NCI-H2171 treated with DMSO at 0.1 percent for 48 hours (cell line): ENCODE results near the gene GRK5.
"Not testable (repeated sequence)": the region's sequence is repeated elsewhere in the genome, so short reads cannot be mapped to it uniquely, and the experiment has no call there.

Experiments
- DNase-seq: peaks from one replicate; lab custom pipeline; 2025; lab: John Stamatoyannopoulos, UW

The GRK5 gene

DNA sequence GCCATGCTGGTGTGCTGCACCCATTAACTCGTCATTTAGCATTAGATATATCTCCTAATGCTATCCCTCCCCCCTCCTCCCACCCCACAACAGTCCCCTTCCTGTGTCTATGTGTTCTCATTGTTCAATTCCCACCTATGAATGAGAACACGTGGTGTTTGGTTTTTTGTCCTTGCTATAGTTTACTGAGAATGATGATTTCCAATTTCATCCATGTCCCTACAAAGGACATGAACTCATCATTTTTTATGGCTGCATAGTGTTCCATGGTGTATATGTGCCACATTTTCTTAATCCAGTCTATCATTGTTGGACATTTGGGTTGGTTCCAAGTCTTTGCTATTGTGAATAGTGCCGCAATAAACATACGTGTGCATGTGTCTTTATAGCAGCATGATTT, 68.8 kb downstream of the GRK5 start:
- DNase-seq: not testable (repeated sequence)

DNA sequence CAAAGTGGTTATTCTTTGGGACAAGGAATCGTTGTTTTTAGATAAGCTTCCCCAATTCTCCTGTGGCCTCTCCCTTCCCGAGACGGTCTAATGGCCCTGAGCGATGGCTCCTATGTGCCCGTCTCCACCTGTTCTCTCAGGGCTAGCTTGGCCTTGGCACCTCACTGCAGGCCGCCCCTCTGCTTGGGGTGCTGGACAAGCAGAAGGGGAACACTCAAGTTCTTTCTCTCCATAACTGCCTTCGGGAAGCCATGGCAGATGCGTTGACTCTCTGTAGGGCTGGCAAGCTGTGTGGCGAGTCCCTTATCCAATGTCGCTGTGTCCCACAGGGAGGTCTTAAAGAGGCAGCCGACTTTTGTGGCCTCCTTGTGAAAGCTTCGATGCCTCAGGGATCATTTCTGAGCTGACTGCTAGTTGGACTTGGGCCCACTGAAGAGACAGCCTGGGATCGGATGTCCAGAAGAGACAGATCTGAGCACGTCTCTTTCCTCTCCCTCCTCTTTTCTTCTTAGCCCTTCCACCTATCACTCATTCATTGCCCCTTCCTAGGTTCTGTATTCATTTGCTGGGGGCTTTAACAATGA, 70.8 kb downstream of the GRK5 start:
- DNase-seq: no peak

DNA sequence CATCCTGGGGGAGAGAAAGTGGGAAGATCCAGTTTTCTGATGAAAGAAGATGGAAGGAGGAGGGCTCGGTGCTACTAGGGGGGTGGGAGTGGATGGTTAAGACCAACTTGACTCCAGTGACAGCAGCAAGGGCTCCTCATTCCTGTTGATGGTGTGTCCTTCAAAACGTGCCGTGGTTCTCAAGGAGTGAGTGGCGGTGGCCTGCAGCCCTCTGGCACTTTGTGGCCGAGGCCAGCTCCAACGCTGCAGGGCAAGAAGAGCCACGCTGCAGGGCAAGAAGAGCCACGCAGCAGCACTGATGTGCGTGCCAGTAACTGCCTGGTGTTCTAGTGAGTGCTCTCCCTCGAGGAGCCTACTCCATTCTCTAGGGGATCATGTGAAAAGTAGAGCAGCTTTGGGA, 72.1 kb downstream of the GRK5 start:
- no peak for DNase-seq

DNA sequence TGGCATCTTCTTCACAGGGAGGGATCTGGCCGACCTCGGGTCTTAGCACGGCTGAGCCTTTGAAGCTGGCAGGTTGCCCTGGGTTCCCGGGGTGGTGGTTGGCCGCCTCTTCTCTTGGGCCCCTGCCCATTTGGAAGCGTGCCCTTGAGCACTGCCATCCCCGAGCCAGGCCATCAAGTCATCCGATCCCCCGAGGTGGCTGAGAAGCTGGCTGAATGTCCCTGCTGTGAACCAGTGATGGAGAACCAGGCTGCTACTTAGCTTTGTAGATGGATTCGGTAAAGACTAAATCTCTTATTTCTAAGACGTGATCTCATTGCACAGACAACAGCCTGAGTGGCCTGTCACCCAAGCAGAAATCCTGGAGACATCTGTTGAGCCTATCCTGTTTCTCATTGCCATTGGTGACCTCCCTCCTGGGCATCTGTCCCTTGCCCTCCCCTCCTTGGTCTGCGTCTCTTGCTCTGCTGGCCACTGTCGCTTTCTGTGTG, 74.3 kb downstream of the GRK5 start:
- DNase-seq: peak; percentile 64

DNA sequence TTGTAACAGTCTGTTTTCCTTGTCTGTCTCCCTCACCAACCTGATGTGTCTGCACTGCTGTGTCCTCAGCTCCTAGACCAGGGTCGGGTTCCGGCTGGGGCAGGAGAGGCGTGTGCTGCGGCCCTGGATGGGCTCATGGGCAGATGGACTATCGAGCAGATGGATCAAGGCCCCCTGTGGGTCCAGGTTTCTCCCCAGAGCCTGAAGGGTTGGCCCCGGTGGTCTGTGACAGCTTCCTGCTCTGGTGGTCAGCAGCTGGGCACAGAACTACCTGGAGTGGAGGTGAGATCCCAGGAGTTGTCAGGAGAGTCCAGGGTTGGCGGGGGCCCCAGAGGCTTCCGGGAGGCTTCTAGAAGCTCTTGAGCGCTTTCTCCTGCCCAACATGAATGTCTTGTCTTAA, 75.1 kb downstream of the GRK5 start:
- DNase-seq: no peak

DNA sequence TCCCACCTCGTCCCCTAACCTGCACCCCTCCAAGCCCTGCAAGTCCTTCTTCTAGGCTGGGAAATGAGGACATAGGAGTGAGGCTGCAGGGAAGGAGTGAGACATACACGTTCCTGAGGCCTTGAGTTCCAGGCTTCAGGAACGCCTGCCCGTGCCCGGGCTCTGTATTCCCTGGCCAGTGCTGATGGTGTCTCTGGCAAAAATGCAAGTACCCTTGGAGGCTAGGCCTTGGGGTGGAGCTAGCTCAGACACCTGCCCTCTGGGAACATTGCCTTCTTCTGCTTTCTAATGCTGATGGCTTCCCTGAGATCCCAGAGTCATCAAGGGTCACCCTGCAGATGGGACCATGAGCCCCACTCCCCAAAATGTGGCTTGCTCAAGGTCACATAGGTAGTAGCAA, 76.0 kb downstream of the GRK5 start:
- DNase-seq: no peak

DNA sequence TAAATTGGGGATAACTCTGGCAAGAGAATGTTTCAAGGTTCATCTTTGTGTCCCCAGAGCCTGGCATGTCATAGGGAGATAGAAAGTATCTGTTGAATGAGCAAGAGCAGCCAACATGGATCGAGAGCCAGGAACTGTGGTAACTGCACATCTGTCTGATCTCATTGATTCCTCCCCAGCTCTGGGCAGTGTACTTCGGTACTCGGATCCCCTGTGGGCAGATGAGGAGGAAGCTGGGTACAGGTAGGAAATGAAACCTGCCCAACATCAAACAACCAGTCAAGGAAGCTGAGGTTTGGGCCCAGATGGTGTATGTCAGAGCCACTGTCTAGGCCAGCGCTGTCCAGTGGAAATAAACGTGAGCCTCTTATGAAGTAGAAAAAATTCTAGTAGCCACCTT, 76.4 kb downstream of the GRK5 start:
- no peak for DNase-seq

DNA sequence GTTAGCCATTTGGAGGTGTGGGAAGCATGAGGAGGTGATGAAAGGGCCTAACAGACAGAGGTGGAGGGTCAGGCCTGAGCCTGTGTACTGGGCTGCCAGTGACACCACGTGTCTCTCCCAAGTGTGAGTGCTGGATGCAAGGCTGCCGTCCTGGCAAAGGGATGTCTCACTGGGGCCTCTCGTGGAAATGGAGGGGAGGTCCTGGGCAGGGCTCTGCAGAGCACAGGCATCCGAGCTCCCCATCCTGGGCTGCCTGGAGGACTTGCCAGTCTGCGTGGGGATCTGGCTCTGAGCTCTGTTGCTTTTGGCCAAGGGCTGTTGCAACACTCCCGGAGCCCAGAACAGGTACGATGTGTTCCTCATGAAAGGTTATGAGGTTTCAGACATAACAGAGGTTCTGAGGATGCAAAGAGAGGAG, 77.3 kb downstream of the GRK5 start:
- DNase-seq: no peak

DNA sequence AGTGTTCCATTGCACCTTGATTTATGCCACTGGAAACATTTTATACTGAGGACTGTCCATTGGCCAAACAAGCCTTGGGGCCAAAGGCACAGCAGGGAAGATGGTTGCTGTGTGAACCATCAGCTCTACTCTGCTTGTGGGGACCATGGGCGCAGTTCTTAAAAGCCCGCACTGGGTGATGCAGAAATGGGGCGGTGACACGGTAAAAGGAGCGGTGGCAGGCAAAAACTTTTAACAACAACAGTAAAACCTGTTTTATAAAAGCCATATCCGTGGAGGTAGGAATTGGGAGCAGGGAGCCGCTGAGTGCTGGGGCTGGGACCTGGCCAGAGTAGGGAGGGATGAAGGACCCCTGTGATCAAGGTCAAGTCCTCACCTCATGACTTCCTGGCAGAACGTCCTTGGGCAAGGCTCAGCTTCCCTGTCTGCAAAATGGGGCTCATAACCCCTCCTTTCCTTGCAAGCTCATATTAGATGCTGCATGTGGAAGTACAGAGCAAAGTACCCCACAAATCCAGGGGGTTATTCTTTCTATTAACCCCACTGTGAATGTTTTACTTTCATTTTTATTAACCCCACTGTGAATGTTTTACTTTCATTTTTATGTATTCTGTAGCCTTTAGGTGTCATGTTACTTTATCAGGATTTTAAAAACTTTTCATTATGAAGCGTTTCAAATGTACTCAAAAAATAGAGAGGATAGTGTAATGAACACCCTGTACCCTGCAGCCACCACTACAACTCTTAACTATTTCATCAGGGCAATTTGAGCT, 78.3 kb downstream of the GRK5 start:
- no peak for DNase-seq

DNA sequence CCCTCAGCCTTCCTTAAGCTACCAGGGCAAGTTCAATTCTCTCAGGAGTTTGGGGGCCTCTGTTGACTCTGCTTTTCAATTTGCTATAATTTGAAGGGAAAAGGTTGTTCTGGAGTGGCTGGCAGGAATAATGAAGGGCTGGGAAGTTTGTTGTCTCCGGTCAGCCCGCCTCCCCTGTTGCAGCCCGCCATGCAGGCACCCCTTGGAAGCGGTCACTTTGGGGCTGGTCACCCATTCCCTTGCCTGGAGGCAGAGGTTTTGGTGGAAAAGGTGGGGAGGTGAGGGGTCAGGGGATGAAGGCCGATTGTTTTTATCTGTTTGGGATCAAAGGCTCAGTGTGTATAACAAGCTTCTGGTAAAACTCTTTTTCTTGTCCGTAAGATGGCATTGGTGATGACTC, 79.1 kb downstream of the GRK5 start:
- DNase-seq: no peak

DNA sequence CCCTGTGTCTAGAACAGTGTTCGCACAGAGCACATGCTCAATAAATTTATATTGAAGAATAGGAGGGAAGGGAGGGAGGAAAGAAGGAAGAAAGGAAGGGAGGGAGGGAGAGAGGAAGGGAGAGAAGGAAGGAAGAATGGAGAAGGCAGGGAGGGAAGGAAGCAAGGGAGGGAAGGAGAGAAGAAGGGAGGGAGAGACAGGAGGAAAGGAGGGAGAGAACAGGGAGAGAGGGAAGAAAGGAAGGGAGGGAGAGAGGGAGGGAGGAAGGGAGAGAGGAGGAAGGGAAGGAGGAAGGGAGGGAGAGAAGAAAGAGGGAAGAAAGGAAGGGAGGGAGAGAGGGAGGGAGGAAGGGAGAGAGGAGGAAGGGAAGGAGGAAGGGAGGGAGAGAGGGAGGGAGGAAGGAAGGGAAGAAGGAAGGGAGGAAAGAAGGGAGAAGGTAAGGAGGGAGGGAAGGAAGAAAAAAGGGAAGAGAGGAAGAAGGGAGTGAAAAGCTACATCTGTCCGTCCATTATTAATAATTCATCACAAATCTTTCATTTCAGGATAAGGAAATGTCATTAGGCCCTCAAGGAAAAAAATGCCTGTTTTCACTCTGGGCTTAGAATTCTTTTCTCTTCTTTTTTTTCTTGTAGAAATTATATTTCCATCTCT, 79.7 kb downstream of the GRK5 start:
- DNase-seq: no peak

DNA sequence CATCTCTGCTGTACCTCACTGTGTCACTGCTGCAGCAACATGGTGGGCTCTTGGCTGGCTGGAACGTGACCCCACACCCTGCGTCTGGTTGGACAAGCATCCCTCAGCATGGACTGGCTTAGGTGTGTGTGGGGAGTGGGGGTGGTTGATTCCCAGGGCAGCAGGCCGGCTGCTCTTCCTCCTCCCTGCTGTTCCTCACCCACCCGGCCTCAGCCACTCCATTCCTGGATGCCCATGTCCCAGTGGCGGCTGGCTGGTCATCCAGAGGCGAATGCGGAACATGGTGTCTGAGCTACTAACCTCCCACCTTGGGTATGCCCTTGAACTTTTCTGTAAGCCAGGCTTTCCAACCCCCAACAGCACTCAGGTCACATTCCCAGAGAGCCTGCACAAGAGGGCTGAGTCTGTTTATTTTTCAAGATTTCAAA, 81.2 kb downstream of the GRK5 start:
- DNase-seq: no peak

DNA sequence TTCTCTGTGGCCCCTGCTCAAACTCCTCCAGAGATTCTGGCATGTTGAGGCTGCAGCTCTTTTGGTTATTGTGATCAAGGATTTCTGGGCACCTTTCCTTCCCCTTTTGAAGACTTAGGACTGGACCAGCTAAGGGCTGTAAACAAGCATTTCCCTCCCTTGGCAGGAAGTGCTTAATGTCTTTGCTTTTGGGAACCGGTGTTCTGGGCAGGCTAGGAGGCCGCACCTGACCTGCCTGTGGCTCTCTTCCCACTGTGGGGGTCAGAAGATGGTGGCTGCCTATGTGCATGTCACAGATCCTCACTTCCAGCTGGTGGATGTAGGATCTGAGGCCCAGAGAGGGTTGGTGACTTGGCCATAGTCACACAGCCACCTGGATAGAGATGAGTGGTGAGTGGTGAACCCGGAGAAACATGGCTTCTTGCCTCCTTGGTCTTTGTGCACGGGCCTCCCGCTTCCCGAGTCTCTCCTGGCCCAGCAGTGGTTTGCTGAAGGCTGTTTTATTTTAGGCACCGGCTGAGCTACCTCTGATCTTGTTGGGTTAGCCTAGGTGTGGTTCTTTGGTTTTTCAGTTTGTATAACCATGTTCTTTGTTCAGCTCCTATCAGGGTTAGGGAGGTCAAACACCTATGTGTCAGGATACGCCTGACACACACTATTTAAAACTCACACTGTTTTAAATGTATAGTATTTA, 82.0 kb downstream of the GRK5 start:
- DNase-seq: no peak

DNA sequence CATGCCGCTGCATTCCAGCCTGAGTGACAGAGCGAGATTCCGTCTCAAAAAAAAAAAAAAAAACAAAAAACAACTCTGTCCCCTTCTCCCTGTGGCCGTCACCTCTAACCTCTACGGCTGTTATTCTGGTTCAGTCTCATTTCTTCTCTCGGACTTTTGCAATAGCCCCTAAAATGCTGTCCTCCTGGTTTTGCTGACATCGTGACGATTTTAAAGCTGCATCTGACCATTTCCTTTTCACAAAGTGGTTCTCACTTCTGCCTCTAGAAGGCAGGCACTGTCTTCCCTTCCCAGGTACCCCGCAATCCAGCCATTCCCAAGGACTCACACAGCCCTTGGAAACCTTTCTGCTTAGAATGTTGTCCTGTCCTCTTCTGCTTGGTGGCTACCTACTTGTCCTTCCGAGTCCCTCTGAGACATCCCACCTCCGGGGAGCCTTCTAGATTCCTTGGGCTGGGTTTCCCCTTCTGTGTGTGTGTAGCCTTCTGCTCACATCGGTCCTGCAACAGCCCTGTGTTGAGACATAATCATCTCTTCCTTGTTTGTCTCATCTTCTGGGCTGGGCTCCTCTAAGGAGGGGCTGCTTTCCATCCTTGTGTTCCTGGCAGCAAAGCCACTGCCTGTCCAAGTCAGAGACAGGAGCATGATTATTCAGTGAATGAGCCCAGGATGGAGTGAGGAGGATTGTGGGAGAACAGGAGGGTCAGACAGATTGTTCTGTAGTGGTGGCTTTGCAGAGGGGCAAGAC, 83.1 kb downstream of the GRK5 start:
- no peak for DNase-seq

DNA sequence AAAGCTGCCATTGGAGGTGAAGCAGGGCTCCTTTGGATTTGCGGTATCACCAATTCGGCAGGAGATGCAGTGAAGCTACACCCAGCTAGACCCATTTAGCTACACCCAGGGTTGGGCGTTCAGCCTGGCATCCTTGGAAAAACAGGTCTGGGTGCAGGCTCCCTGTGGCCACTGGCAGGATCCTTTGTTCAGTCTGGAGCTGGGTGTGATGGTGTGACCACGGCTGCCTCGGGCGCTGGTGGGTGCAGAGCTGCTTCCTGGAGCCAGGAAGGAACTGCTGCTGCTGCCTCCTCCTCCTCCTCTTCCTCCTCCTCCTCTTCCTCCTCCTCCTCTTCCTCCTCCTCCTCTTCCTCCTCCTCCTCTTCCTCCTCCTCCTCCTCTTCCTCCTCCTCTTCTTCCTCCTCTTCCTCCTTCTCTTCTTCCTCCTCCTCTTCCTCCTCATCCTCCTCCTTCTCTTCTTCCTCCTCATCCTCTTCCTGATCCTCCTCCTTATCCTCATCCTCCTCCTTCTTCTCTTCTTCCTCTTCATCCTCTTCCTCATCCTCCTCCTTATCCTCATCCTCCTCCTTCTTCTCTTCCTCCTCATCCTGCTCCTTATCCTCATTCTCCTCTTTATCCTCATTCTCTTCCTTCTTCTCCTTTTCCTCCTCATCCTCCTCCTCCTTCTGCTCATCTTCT, 84.0 kb downstream of the GRK5 start:
- no peak for DNase-seq

DNA sequence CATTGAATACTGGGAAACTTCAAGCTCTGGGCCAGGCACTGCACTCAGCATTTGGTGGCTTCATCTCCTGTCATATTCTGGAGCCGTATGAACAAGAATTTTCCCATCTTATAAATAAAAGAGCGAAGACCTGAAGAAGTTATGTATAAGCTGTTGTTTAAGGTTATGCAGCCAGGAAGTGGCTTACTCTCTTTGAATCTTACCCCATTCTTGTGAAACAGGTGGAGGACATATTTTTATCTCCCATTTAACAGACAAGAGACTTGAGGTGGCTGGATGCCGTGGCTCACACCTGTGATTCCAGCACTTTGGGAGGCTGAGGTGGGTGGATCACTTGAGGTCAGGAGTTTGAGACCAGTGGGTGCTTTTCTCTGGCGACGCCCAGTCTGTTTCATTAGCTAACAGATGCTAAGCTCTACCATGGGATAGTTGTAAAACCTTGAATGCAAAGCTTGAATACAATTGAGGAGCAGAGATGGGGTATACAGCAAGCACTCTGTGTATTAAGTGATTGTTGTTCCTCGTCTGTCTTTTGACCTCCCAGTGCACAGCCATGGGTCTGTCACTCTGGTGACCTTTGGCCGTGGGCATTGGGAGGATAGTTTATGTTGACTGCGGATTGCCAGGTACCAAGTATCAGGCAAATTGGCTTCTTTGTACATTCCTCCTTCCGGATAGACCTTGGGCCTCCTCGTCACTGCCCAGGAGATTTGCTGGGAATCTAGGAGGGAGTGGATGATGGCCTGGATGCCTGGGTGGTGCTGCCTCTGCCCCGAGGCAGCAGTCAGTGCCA, 85.8 kb downstream of the GRK5 start:
- no peak for DNase-seq

DNA sequence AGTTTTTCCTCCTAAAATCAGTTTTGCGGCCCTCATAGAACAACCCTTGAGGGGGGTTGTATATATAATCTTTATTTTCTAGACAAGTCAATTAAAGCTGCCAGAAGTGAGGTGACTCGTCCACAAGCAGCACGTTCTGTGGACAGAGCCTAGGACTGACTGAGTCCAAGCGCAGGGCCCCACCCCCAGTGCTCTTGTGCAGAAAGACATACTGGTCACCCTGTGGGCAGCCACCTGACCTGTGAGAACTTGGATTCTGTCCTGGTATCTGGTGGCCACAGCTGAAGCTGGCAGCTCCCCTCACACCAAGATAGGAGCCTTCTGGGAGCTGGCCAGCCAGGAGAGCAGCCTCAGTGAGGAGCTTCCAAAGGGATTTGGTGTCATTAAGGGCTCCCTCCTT, 89.3 kb downstream of the GRK5 start:
- no peak for DNase-seq

DNA sequence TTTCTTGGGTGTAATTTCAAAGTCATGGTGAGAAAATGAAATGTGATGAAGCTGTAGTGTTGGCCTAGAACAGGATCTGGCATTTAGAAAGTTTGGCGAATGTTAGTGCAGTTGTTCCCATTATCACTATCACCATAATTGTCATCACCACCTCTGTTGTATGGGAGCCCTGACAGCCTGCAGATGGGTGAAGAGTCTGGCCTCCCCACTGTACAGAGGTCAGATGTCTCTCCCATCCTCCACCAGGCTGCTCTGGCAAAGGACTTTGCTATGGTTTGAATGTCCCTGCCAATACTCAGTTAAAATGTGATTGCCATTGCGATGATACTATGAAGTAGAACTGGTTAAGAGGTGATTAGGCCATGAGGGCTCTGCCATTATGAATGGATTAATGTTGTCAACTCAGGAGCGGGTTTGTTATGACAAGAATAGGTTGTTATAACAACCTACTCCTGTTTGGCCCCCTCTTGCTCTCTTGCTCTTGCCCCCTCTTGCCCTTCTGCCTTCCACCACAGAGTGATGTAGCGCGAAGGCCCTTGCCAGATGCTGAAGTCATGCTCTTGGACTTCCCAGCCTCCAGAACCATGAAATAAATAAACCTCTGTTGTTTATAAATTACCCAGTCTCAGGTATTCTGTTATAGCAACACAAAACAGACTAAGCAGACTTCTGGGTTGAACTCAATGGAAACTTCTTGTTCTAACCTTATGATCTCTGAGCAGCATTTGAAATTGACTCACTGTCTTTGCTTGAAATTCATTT, 90.0 kb downstream of the GRK5 start:
- DNase-seq: no peak

DNA sequence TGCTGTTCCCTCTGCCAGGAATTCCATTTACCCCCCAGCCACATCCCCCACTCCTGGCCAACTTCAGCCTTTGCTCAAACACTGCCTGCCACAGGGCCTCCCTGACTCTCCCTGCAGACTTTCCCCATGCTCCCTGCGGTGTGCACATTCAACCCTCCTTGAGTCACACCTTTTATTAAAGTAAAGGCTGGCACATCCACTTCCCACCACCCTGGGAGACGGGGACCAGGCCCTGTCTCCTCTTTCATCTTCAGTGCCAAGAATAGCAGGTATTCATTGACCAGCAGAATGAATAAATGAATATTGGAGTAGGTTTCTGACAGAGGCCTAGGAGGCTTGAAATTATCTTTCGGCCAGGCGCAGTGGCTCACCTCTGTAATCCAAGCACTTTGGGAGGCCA, 91.4 kb downstream of the GRK5 start:
- DNase-seq: no peak

DNA sequence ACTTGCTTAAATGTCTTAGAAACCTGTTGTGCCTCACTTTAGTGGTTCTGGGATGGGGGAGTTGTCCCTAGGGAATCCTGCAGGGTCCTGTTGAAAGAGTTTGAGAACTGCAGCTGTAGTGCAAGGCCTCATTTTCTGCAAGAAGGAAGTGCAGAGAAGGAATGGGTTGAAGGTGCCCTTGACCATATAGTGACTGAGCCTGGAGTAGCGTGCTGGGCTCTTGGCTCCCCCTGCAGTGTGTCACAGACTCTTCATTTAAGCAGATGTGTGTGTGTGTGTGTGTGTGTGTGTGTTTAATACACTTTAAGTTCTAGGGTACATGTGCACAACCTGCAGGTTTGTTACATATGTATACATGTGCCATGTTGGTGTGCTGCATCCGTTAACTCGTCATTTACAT, 92.2 kb downstream of the GRK5 start:
- DNase-seq: no peak
